ENCODE data around the gene SMG6. TPM values are rescaled to one million over a fixed set of nuclear protein-coding genes. Genes with fewer than 3 reads are reported as not detected.

The SMG6 gene
- total and polyA plus RNA-seq, 2 of the 13 experiments (the other 11 are each of a cell fraction or from before 2014, with no cell fraction given) = 4.6 to 14.6 TPM

- TF ChIP-seq AKAP8 (CRISPR knock-in tag; IDR thresholded peaks at IDR 0.05) (no peak), ZNF224 (CRISPR knock-in tag; IDR thresholded peaks at IDR 0.05) (no peak), AGO1 (IDR thresholded peaks at IDR 0.05; ENCODE audit: low read depth, low read length, poor library complexity, severe bottlenecking) (no peak)
Observed at GRCh38 chr17:2062571-2063183, 240.9 kb downstream of the SMG6 start (continued).

GRCh38 chr17:2061441-2061958 is 242.1 kb downstream of the SMG6 start:
- Histone ChIP-seq H3K79me2 (ENCODE audit: insufficient read depth, low read length) (no peaks in the 10 kb centered on the region), H2AFZ (ENCODE audit: low read length) (no peak overlapping the region), H3K27me3 (ENCODE audit: control insufficient read depth in 1 of 2, insufficient read depth in 2 of 2, low read length in 2 of 2) (no peaks in the 10 kb centered on the region), H3K27ac (ENCODE audit: extremely low read length, insufficient read depth, low read length) (no peak overlapping the region), H3K4me1 (ENCODE audit: insufficient read depth, low read length) (peaks cover 15% of the 10 kb centered on the region), H3K4me3 (replicated peaks in 1 of 3; ENCODE audit: insufficient read depth in 1 of 3, low read depth in 2 of 3, low read length in 3 of 3) (no peak overlapping the region), H3K9ac (ENCODE audit: insufficient read depth, low read depth, low read length) (no peak overlapping the region), H3K36me3 (replicated peaks in 1 of 2; ENCODE audit: control insufficient read depth in 1 of 2, insufficient read depth in 2 of 2, low read length in 2 of 2) (peaks cover 8 to 22% of the 10 kb centered on the region in 2 experiments; a peak in 4 of 5 replicates), H3K4me2 (ENCODE audit: low read depth, low read length) (no peak overlapping the region), H4K20me1 (ENCODE audit: insufficient read depth, low read length) (0 out of 2 replicates have a peak, but pooled peaks cover 2% of the 10 kb centered on the region), H3K9me3 (ENCODE audit: low read length) (no peaks in the 10 kb centered on the region)
- FAIRE-seq (no peak), ATAC-seq (no peak), DNase-seq (ENCODE audit: low spot score) (no peak)
- WGBS (ENCODE audit: low lambda C conversion rate) = 97% methylated on average over 8 of the region's 17 CpGs
- POLR2A ChIA-PET = no interaction called here
- BruUV-seq (replicated peaks) = no TSS peak
- in situ Hi-C loops (cut with HindIII; ENCODE audit: extremely low pct_ligation_motif_present, low pct_unique_long_range_greater_than_20kb) = no loop called here
- intact Hi-C loops (cut with micrococcal nuclease; ENCODE audit: unreplicated experiment) = no loop called here
- CTCF ChIA-PET (ENCODE audit: low intra/inter-chr PET ratio, low total read pairs) = no interaction called here
- TF ChIP-seq NR0B2 (CRISPR knock-in tag; IDR thresholded peaks at IDR 0.05) = no peak
- TF ChIP-seq ZNF124 (CRISPR knock-in tag; IDR thresholded peaks at IDR 0.05) = no peak
- no peak for TF ChIP-seq ZNF337 (CRISPR knock-in tag; IDR thresholded peaks at IDR 0.05; ENCODE audit: borderline replicate concordance, low read depth)
- TF ChIP-seq ZBTB20 (CRISPR knock-in tag; IDR thresholded peaks at IDR 0.05; ENCODE audit: borderline replicate concordance, low read depth) = no peak
- TF ChIP-seq POGK (CRISPR knock-in tag; conservative IDR thresholded peaks at IDR 0.05) = no peak
- TF ChIP-seq ZSCAN25 (CRISPR knock-in tag; IDR thresholded peaks at IDR 0.05) = no peak
- TF ChIP-seq ZNF605 (CRISPR knock-in tag; IDR thresholded peaks at IDR 0.05) = no peak
- no peak for TF ChIP-seq NFYC (CRISPR knock-in tag; IDR thresholded peaks at IDR 0.05)
- TF ChIP-seq ZNF772 (CRISPR knock-in tag; IDR thresholded peaks at IDR 0.05) = no peak

All from HepG2 (cell line).